Measurements from ENCODE around the gene RGS6.

RGS6 gene

DNA sequence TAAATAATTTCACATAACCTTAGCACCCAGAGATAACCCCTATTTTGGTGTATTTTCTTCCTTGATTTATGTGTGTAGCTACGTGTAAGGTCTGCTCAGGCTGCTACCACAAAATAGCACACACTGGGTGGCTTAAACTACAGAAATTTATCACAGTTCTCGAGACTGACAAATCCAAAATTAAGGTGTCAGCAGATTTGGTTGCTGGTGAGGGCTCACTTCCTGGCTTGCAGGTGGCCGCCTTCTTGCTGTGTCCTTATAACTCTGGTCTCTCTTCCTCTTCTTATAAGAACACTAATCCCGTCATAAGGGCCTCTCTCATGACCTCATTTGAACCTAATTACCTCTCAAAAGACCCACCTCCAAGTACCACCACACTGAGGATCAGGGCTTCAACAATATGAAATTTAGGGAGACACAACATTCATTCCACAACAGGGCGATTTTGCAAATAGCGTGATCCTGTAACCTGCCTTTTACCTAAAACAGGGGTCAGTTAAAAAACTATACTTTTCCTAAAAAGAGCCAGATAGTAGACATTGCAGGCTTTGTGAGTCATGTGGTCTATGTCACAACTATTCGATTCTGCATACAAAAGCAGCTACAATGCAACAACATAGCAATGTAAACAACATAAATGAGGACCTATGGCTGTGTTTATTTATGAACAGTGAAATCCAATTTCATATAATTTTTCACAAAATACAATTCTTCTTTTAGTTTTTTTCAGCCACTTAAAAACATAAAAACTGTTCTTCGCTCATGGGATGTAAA is 589.9 kb downstream of the RGS6 start:
- no peak overlapping the region for H2BK120ac ChIP-seq (ENCODE audit: insufficient read depth, low read length, poor library complexity)
- no peak overlapping the region for H2BK12ac ChIP-seq (ENCODE audit: low read length)
- no CpG with 5 or more reads among the region's 8 CpGs for WGBS (ENCODE audit: extremely low coverage, insufficient coverage, insufficient read length)
- H4K8ac ChIP-seq (ENCODE audit: low read depth, low read length) = no peak overlapping the region
- DNase-seq = peak in 1 of 2 donors; percentile 37
- no peak overlapping the region for H3K23ac ChIP-seq (ENCODE audit: low read length)
- H3K79me1 ChIP-seq (ENCODE audit: low read length) = peaks cover under 1% of the 10 kb centered on the region
- H3K4ac ChIP-seq (ENCODE audit: low read depth, low read length) = no peak overlapping the region
- no peak overlapping the region for H3K4me3 ChIP-seq (ENCODE audit: low read depth, low read length)
- no peak overlapping the region for H4K91ac ChIP-seq (ENCODE audit: low read depth, low read length)
- H3K27ac ChIP-seq (ENCODE audit: low read depth, low read length) = no peak overlapping the region
- no peak overlapping the region for H2BK5ac ChIP-seq (ENCODE audit: low read depth, low read length, poor library complexity)
- H3K9me3 ChIP-seq (ENCODE audit: insufficient read depth, low read depth, low read length) = no peaks in the 10 kb centered on the region
- no peaks in the 10 kb centered on the region for H3K27me3 ChIP-seq (ENCODE audit: insufficient read depth, low read length)
- H3K9ac ChIP-seq (ENCODE audit: low read length) = no peak overlapping the region
- no peak overlapping the region for H2AFZ ChIP-seq (ENCODE audit: insufficient read depth, low read length, poor library complexity)
- H3K79me2 ChIP-seq (ENCODE audit: control insufficient read depth, insufficient read depth, low read length, poor library complexity) = no peaks in the 10 kb centered on the region
- H3K18ac ChIP-seq (ENCODE audit: low read length) = no peak overlapping the region
- no peak overlapping the region for H4K12ac ChIP-seq (ENCODE audit: low read depth, low read length)
- no peaks in the 10 kb centered on the region for H3K4me1 ChIP-seq (ENCODE audit: control insufficient read depth in 1 of 2, insufficient read depth in 2 of 2, low read length in 2 of 2)
- no peaks in the 10 kb centered on the region for H3K36me3 ChIP-seq (ENCODE audit: control insufficient read depth in 1 of 2, insufficient read depth in 2 of 2, low read length in 2 of 2)
- no peak overlapping the region for H3K4me2 ChIP-seq (ENCODE audit: low read length)
- H2AK5ac ChIP-seq (ENCODE audit: low read length) = no peak overlapping the region
- H3K14ac ChIP-seq (ENCODE audit: low read length) = no peak overlapping the region

- no peak overlapping the region for H4K91ac ChIP-seq (ENCODE audit: low read depth, low read length)
- no peak overlapping the region for H4K8ac ChIP-seq (ENCODE audit: low read depth, low read length)
- H3K14ac ChIP-seq (ENCODE audit: low read length) = no peak overlapping the region
- H3K9ac ChIP-seq (ENCODE audit: low read length) = no peak overlapping the region
- no peak overlapping the region for H3K4ac ChIP-seq (ENCODE audit: low read depth, low read length)
- no peak overlapping the region for H4K12ac ChIP-seq (ENCODE audit: low read depth, low read length)
- H3K9me3 ChIP-seq (ENCODE audit: insufficient read depth, low read depth, low read length) = no peaks in the 10 kb centered on the region
- H3K23ac ChIP-seq (ENCODE audit: low read length) = no peak overlapping the region
- no peak overlapping the region for H2AK5ac ChIP-seq (ENCODE audit: low read length)
- no peak overlapping the region for H3K27ac ChIP-seq (ENCODE audit: low read depth, low read length)
- DNase-seq = no peak
- H3K79me2 ChIP-seq (ENCODE audit: control insufficient read depth, insufficient read depth, low read length, poor library complexity) = no peaks in the 10 kb centered on the region
- no CpG with 5 or more reads among the region's 4 CpGs for WGBS (ENCODE audit: extremely low coverage, insufficient coverage, insufficient read length)
- no peak overlapping the region for H2BK120ac ChIP-seq (ENCODE audit: insufficient read depth, low read length, poor library complexity)
- no peak overlapping the region for H3K4me3 ChIP-seq (ENCODE audit: low read depth, low read length)
- no peaks in the 10 kb centered on the region for H3K4me1 ChIP-seq (ENCODE audit: control insufficient read depth in 1 of 2, insufficient read depth in 2 of 2, low read length in 2 of 2)
- H2AFZ ChIP-seq (ENCODE audit: insufficient read depth, low read length, poor library complexity) = no peak overlapping the region
- no peaks in the 10 kb centered on the region for H3K27me3 ChIP-seq (ENCODE audit: insufficient read depth, low read length)
- no peak overlapping the region for H3K18ac ChIP-seq (ENCODE audit: low read length)
- no peaks in the 10 kb centered on the region for H3K36me3 ChIP-seq (ENCODE audit: control insufficient read depth in 1 of 2, insufficient read depth in 2 of 2, low read length in 2 of 2)
- no peak overlapping the region for H2BK5ac ChIP-seq (ENCODE audit: low read depth, low read length, poor library complexity)
- no peak overlapping the region for H2BK12ac ChIP-seq (ENCODE audit: low read length)
- no peak overlapping the region for H3K4me2 ChIP-seq (ENCODE audit: low read length)
- no peaks in the 10 kb centered on the region for H3K79me1 ChIP-seq (ENCODE audit: low read length)
These were observed 590.6 kb downstream of the RGS6 start for GRCh38 chr14:72522847-72523246.

DNA sequence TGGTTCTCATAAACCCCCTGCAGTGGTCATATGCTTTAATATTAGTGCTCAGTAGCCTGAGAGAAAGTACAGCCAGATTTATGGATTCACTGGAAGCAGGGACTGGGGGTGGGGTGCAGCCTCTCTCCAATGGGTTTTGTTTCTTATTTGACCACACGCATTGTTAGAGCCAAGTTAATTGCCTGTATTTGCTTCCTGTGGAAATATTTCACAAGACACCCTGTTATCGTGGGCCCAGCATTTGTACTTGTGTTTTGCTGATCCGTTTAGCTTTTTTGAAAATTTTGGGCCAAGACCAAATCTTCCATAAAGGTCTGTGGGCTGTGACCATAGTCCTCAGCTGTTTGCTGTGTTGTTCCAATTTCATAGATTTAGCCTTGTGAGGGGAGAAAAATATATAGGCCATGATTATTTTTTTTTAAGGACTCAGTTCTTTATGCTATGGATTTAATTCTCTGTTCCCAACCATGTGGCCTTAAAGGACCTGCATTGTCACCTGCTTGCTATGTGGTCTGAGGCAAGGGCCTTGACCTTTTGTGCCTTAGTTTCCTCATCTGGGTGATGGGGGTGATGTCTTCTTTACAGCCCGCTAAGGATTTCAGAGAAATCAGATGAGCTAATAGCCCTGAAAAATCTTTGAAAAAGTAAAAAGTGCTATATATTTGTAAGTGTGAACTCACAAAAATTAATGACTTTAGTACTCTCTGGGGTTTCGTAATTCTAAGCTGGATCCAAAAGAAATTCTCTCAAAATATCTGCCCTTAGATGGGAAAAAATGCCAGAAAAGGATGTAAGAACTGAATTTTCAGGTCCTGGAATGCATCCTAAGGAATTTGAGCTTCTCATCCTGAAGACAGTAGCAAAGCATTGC is 591.4 kb downstream of the RGS6 start:
- no peaks in the 10 kb centered on the region for H3K4me1 ChIP-seq (ENCODE audit: control insufficient read depth in 1 of 2, insufficient read depth in 2 of 2, low read length in 2 of 2)
- no peaks in the 10 kb centered on the region for H3K36me3 ChIP-seq (ENCODE audit: control insufficient read depth in 1 of 2, insufficient read depth in 2 of 2, low read length in 2 of 2)
- H3K4ac ChIP-seq (ENCODE audit: low read depth, low read length) = no peak overlapping the region
- no peak overlapping the region for H2BK12ac ChIP-seq (ENCODE audit: low read length)
- no peak overlapping the region for H3K23ac ChIP-seq (ENCODE audit: low read length)
- no peak overlapping the region for H3K14ac ChIP-seq (ENCODE audit: low read length)
- H3K9me3 ChIP-seq (ENCODE audit: insufficient read depth, low read depth, low read length) = no peaks in the 10 kb centered on the region
- H3K79me1 ChIP-seq (ENCODE audit: low read length) = no peaks in the 10 kb centered on the region
- DNase-seq = peak in 1 of 2 donors; percentile 12
- H3K4me2 ChIP-seq (ENCODE audit: low read length) = no peak overlapping the region
- H3K18ac ChIP-seq (ENCODE audit: low read length) = no peak overlapping the region
- WGBS (ENCODE audit: extremely low coverage, insufficient coverage, insufficient read length) = no CpG with 5 or more reads among the region's 5 CpGs
- no peak overlapping the region for H3K4me3 ChIP-seq (ENCODE audit: low read depth, low read length)
- H3K9ac ChIP-seq (ENCODE audit: low read length) = no peak overlapping the region
- no peak overlapping the region for H2BK120ac ChIP-seq (ENCODE audit: insufficient read depth, low read length, poor library complexity)
- no peak overlapping the region for H4K8ac ChIP-seq (ENCODE audit: low read depth, low read length)
- H2BK5ac ChIP-seq (ENCODE audit: low read depth, low read length, poor library complexity) = no peak overlapping the region
- no peak overlapping the region for H3K27ac ChIP-seq (ENCODE audit: low read depth, low read length)
- H3K27me3 ChIP-seq (ENCODE audit: insufficient read depth, low read length) = no peaks in the 10 kb centered on the region
- H4K12ac ChIP-seq (ENCODE audit: low read depth, low read length) = no peak overlapping the region
- H2AK5ac ChIP-seq (ENCODE audit: low read length) = no peak overlapping the region
- H4K91ac ChIP-seq (ENCODE audit: low read depth, low read length) = no peak overlapping the region
- H2AFZ ChIP-seq (ENCODE audit: insufficient read depth, low read length, poor library complexity) = no peak overlapping the region
- no peaks in the 10 kb centered on the region for H3K79me2 ChIP-seq (ENCODE audit: control insufficient read depth, insufficient read depth, low read length, poor library complexity)

GRCh38 chr14:72524295-72524629 is 592.0 kb downstream of the RGS6 start:
- Histone ChIP-seq H2AK5ac (ENCODE audit: low read length) (no peak overlapping the region), H3K79me2 (ENCODE audit: control insufficient read depth, insufficient read depth, low read length, poor library complexity) (no peaks in the 10 kb centered on the region), H4K12ac (ENCODE audit: low read depth, low read length) (no peak overlapping the region), H4K8ac (ENCODE audit: low read depth, low read length) (no peak overlapping the region), H2BK120ac (ENCODE audit: insufficient read depth, low read length, poor library complexity) (no peak overlapping the region), H3K9ac (ENCODE audit: low read length) (no peak overlapping the region), H3K79me1 (ENCODE audit: low read length) (no peaks in the 10 kb centered on the region), H3K27ac (ENCODE audit: low read depth, low read length) (no peak overlapping the region), H4K91ac (ENCODE audit: low read depth, low read length) (no peak overlapping the region), H2BK12ac (ENCODE audit: low read length) (no peak overlapping the region), H3K4me3 (ENCODE audit: low read depth, low read length) (no peak overlapping the region), H3K23ac (ENCODE audit: low read length) (no peak overlapping the region), H3K36me3 (ENCODE audit: control insufficient read depth in 1 of 2, insufficient read depth in 2 of 2, low read length in 2 of 2) (no peaks in the 10 kb centered on the region), H2BK5ac (ENCODE audit: low read depth, low read length, poor library complexity) (no peak overlapping the region), H3K4me2 (ENCODE audit: low read length) (no peak overlapping the region), H3K9me3 (ENCODE audit: insufficient read depth, low read depth, low read length) (no peaks in the 10 kb centered on the region), H3K18ac (ENCODE audit: low read length) (no peak overlapping the region), H3K14ac (ENCODE audit: low read length) (no peak overlapping the region), H3K27me3 (ENCODE audit: insufficient read depth, low read length) (no peaks in the 10 kb centered on the region), H3K4me1 (ENCODE audit: control insufficient read depth in 1 of 2, insufficient read depth in 2 of 2, low read length in 2 of 2) (no peaks in the 10 kb centered on the region), H2AFZ (ENCODE audit: insufficient read depth, low read length, poor library complexity) (no peak overlapping the region), H3K4ac (ENCODE audit: low read depth, low read length) (no peak overlapping the region)
- no peak for DNase-seq
